ENCODE data around the gene RPL13A. TPM values are rescaled to one million over a fixed set of nuclear protein-coding genes. Genes with fewer than 3 reads are reported as not detected.

Gene RPL13A
- total and polyA plus RNA-seq, 2 of the 13 experiments (the other 11 are each of a cell fraction or from before 2014, with no cell fraction given): 2,601 to 3,407 TPM

- TF ChIP-seq, protein P1, sequence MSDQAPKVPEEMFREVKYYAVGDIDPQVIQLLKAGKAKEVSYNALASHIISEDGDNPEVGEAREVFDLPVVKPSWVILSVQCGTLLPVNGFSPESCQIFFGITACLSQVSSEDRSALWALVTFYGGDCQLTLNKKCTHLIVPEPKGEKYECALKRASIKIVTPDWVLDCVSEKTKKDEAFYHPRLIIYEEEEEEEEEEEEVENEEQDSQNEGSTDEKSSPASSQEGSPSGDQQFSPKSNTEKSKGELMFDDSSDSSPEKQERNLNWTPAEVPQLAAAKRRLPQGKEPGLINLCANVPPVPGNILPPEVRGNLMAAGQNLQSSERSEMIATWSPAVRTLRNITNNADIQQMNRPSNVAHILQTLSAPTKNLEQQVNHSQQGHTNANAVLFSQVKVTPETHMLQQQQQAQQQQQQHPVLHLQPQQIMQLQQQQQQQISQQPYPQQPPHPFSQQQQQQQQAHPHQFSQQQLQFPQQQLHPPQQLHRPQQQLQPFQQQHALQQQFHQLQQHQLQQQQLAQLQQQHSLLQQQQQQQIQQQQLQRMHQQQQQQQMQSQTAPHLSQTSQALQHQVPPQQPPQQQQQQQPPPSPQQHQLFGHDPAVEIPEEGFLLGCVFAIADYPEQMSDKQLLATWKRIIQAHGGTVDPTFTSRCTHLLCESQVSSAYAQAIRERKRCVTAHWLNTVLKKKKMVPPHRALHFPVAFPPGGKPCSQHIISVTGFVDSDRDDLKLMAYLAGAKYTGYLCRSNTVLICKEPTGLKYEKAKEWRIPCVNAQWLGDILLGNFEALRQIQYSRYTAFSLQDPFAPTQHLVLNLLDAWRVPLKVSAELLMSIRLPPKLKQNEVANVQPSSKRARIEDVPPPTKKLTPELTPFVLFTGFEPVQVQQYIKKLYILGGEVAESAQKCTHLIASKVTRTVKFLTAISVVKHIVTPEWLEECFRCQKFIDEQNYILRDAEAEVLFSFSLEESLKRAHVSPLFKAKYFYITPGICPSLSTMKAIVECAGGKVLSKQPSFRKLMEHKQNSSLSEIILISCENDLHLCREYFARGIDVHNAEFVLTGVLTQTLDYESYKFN (CRISPR knock-in tag; conservative IDR thresholded peaks at IDR 0.05): no peak
- TF ChIP-seq ZNF775 (CRISPR knock-in tag; IDR thresholded peaks at IDR 0.05; ENCODE audit: borderline replicate concordance) (no peak), ARNT (IDR thresholded peaks at IDR 0.05) (no peak), ZNF678 (CRISPR knock-in tag; IDR thresholded peaks at IDR 0.05) (no peak), ZNF550 (CRISPR knock-in tag; IDR thresholded peaks at IDR 0.05; ENCODE audit: borderline replicate concordance) (no peak), NFYC (CRISPR knock-in tag; IDR thresholded peaks at IDR 0.05) (peak; percentile 98), DPF2 (CRISPR knock-in tag; IDR thresholded peaks at IDR 0.05; ENCODE audit: borderline replicate concordance, low read depth) (no peak)
Measured at GRCh38 chr19:49487277-49488045, at the start of gene RPL13A (continued).

DNA sequence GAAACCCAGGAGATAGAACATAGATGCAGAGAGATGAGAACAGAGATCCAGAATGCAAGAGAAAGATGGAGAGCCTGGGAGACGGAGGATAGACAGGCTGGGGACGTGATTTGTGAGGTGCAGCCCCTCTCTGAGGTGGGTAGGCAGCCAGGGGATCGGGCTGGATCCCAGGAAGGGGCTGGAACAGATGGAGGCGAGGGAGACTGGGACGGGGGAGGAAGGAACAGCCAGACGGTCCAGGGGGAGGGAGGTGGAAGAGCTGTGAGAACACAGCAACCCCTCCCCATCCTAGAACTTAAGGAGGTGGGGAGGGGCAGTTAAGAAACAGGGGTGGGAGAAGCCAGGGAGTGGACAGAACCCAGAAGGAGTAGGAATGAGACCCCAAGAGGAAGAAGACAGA, 49.1 kb upstream of the RPL13A start:
- FAIRE-seq: no peak
- TF ChIP-seq RAD51 (IDR thresholded peaks at IDR 0.05; ENCODE audit: borderline replicate concordance) (no peak), ZNF879 (CRISPR knock-in tag; IDR thresholded peaks at IDR 0.05) (no peak), ZNF652 (CRISPR knock-in tag; IDR thresholded peaks at IDR 0.05; ENCODE audit: borderline replicate concordance, low read depth) (no peak), ZNF703 (CRISPR knock-in tag; IDR thresholded peaks at IDR 0.05; ENCODE audit: borderline replicate concordance) (no peak), HNRNPLL (IDR thresholded peaks at IDR 0.05; ENCODE audit: low read depth, low read length, poor library complexity, severe bottlenecking) (no peak)
- TF ChIP-seq, protein P2, sequence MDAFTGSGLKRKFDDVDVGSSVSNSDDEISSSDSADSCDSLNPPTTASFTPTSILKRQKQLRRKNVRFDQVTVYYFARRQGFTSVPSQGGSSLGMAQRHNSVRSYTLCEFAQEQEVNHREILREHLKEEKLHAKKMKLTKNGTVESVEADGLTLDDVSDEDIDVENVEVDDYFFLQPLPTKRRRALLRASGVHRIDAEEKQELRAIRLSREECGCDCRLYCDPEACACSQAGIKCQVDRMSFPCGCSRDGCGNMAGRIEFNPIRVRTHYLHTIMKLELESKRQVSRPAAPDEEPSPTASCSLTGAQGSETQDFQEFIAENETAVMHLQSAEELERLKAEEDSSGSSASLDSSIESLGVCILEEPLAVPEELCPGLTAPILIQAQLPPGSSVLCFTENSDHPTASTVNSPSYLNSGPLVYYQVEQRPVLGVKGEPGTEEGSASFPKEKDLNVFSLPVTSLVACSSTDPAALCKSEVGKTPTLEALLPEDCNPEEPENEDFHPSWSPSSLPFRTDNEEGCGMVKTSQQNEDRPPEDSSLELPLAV (CRISPR knock-in tag; conservative IDR thresholded peaks at IDR 0.05; ENCODE audit: low read depth): no peak
- TF ChIP-seq, protein P3, sequence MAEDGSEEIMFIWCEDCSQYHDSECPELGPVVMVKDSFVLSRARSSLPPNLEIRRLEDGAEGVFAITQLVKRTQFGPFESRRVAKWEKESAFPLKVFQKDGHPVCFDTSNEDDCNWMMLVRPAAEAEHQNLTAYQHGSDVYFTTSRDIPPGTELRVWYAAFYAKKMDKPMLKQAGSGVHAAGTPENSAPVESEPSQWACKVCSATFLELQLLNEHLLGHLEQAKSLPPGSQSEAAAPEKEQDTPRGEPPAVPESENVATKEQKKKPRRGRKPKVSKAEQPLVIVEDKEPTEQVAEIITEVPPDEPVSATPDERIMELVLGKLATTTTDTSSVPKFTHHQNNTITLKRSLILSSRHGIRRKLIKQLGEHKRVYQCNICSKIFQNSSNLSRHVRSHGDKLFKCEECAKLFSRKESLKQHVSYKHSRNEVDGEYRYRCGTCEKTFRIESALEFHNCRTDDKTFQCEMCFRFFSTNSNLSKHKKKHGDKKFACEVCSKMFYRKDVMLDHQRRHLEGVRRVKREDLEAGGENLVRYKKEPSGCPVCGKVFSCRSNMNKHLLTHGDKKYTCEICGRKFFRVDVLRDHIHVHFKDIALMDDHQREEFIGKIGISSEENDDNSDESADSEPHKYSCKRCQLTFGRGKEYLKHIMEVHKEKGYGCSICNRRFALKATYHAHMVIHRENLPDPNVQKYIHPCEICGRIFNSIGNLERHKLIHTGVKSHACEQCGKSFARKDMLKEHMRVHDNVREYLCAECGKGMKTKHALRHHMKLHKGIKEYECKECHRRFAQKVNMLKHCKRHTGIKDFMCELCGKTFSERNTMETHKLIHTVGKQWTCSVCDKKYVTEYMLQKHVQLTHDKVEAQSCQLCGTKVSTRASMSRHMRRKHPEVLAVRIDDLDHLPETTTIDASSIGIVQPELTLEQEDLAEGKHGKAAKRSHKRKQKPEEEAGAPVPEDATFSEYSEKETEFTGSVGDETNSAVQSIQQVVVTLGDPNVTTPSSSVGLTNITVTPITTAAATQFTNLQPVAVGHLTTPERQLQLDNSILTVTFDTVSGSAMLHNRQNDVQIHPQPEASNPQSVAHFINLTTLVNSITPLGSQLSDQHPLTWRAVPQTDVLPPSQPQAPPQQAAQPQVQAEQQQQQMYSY (CRISPR knock-in tag; IDR thresholded peaks at IDR 0.05): no peak

More for the DNA sequence above, 49.1 kb upstream of the RPL13A start:
- H3K27ac ChIP-seq (ENCODE audit: extremely low read length, insufficient read depth, low read length): no peak overlapping the region
- H3K9ac ChIP-seq (ENCODE audit: insufficient read depth, low read depth, low read length): no peak overlapping the region
- peaks cover 12% of the 10 kb centered on the region for H3K4me1 ChIP-seq (ENCODE audit: insufficient read depth, low read length)
- ChIA-PET CTCF (ENCODE audit: low intra/inter-chr PET ratio, low total read pairs) (no interaction called here), POLR2A (no interaction called here)
- WGBS (ENCODE audit: low lambda C conversion rate): 3% methylated on average over 6 of the region's 6 CpGs
- H3K27me3 ChIP-seq (ENCODE audit: control insufficient read depth in 1 of 2, insufficient read depth in 2 of 2, low read length in 2 of 2): peaks cover 8 to 84% of the 10 kb centered on the region in 2 experiments
- peaks cover 5% of the 10 kb centered on the region; the same call in 1 of the 2 replicates for H4K20me1 ChIP-seq (ENCODE audit: insufficient read depth, low read length)
- H3K4me2 ChIP-seq (ENCODE audit: low read depth, low read length): no peak overlapping the region
- DNase-seq (ENCODE audit: low spot score) (no peak), ATAC-seq (no peak)
- BruUV-seq (replicated peaks): no TSS peak
- no peaks in the 10 kb centered on the region for H3K79me2 ChIP-seq (ENCODE audit: insufficient read depth, low read length)
- no peak overlapping the region for H3K4me3 ChIP-seq (replicated peaks in 1 of 3; ENCODE audit: insufficient read depth in 1 of 3, low read depth in 2 of 3, low read length in 3 of 3)
- no peaks in the 10 kb centered on the region for H3K9me3 ChIP-seq (ENCODE audit: low read length)
- in situ Hi-C loops (cut with HindIII; ENCODE audit: extremely low pct_ligation_motif_present, low pct_unique_long_range_greater_than_20kb): no loop called here
- intact Hi-C loops (cut with micrococcal nuclease; ENCODE audit: unreplicated experiment): no loop called here
- H2AFZ ChIP-seq (ENCODE audit: low read length): no peak overlapping the region
- H3K36me3 ChIP-seq (replicated peaks in 1 of 2; ENCODE audit: control insufficient read depth in 1 of 2, insufficient read depth in 2 of 2, low read length in 2 of 2): no peaks in the 10 kb centered on the region

Data from HepG2 (cell line).